Measurements from ENCODE around the gene CHRDL1.

- TF ChIP-seq, protein P1, sequence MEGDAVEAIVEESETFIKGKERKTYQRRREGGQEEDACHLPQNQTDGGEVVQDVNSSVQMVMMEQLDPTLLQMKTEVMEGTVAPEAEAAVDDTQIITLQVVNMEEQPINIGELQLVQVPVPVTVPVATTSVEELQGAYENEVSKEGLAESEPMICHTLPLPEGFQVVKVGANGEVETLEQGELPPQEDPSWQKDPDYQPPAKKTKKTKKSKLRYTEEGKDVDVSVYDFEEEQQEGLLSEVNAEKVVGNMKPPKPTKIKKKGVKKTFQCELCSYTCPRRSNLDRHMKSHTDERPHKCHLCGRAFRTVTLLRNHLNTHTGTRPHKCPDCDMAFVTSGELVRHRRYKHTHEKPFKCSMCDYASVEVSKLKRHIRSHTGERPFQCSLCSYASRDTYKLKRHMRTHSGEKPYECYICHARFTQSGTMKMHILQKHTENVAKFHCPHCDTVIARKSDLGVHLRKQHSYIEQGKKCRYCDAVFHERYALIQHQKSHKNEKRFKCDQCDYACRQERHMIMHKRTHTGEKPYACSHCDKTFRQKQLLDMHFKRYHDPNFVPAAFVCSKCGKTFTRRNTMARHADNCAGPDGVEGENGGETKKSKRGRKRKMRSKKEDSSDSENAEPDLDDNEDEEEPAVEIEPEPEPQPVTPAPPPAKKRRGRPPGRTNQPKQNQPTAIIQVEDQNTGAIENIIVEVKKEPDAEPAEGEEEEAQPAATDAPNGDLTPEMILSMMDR (IDR thresholded peaks at IDR 0.05) = no peak
- no peak for TF ChIP-seq EZH2 (IDR thresholded peaks at IDR 0.05; ENCODE audit: borderline replicate concordance, insufficient read depth, low read depth, low read length, poor library complexity, severe bottlenecking)
These were observed 36.7 kb downstream of the CHRDL1 start for GRCh38 chrX:110758781-110759422.
